GM23248 (cell line): ENCODE results near the gene LYRM2.

Experiments used
- EZH2 ChIP-seq: fragments of 200-600 bp; sonication (generic); IDR thresholded peaks from 2 replicates; pipeline ENCODE4 v1.6.1; 2018; ENCODE audit warnings: antibody characterized with exemption, mild to moderate bottlenecking; ENCODE audit not compliant: insufficient read depth, poor library complexity, severe bottlenecking
- EZH2phosphoT487 ChIP-seq: fragments of 200-600 bp; sonication (generic); IDR thresholded peaks from 2 replicates; pipeline ENCODE4 v1.6.1; 2018; ENCODE audit warnings: antibody characterized with exemption, moderate library complexity, mild to moderate bottlenecking, low read depth; ENCODE audit not compliant: insufficient read depth

DNA sequence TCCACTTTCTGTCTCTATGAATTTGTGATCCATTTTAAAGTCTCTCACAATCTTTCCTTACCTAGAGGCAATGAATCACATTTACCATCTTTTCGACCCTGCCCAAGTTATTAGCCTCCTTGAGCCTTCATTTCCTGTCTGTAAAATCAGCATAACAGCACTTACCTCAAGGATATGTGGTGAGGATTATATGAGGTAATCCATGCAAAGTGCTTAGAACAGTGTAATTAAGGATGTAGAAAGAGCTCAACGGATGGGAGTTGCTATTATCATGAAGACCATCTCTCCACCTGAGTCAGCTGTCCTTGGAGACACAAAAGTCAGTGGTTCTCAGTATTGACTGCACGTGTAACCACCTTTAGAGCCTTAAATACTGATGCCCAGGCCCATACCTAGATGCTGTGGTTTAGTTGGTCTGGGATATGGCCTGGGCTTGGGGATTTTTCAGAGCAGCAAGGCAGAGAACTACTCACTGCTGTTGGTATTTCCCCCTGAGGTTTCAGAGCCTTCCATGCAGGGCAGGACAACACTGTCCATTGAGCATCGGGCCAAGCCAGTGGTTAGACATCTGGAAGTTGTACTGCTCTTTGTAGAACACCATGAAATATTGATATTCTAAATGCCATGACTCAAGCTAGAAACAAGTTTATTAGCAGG lies 55.8 kb downstream of the LYRM2 start:
- TF ChIP-seq EZH2phosphoT487 (no peak), EZH2 (no peak)
